SH-SY5Y (cell line): ENCODE measurements around the gene TMOD2.

Source experiments
- GATA2 ChIP-seq: IDR thresholded peaks from 2 replicates; pipeline ENCODE4 v1.6.1; 2011; ENCODE audit warnings: mild to moderate bottlenecking, low read depth, low read length
- GATA3 ChIP-seq: IDR thresholded peaks from 2 replicates; pipeline ENCODE4 v1.6.1; 2011; ENCODE audit warnings: low read depth, mild to moderate bottlenecking, low read length, moderate library complexity

DNA sequence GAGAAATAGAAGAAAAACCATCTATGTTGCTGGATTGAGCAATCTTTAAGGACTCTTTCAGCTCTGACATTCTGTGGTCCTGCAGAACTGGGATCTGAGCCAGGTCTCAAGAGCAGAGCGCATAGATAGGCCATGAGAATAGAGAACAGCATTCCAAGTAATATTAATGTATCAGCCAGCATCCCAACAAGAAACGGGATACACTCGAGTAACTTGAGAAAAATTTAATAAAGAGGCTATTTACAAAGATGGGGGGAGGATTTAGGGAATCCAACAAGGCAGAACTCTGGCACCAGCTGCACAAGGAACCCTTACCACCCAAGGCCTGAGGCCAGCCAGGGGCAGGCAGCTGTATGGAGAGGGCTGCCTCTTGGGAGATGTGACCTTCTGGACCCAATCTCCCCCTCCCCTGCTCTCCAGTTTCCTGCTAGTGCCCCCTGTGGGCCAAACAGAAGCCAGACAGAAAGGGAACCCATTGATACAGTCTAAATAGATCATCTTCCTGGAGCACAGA, 8.2 kb downstream of the TMOD2 start:
- no peak for TF ChIP-seq GATA3
- TF ChIP-seq GATA2: no peak
